Lower lobe of right lung (tissue), 2 donors: ENCODE measurements around the gene GNB1L. TPM values are rescaled to one million over a fixed set of nuclear protein-coding genes. Genes with fewer than 3 reads are reported as not detected.

Experiments
- ATAC-seq, 2 donors: fragments of 200-7000 bp; cut with Tn5 transposase; one replicate each; pipeline ENCODE4 v1.9.1; 2020 to 2022; ENCODE audit warnings: mild to moderate bottlenecking in 2 of 2, moderate library complexity in 2 of 2
- DNase-seq: peaks from one replicate; pipeline ENCODE4 v3.0.0-alpha.2; 2020
- H3K27ac ChIP-seq: fragments of 200-600 bp; one replicate; pipeline ENCODE4 v1.8.0; 2022
- H3K27me3 ChIP-seq: fragments of 200-600 bp; one replicate; pipeline ENCODE4 v1.8.0; 2022; ENCODE audit warnings: low read depth
- H3K36me3 ChIP-seq: fragments of 200-600 bp; one replicate; pipeline ENCODE4 v1.8.0; 2022; ENCODE audit warnings: mild to moderate bottlenecking
- H3K4me1 ChIP-seq: fragments of 200-600 bp; one replicate; pipeline ENCODE4 v1.8.0; 2022
- H3K4me3 ChIP-seq: fragments of 200-600 bp; one replicate; pipeline ENCODE4 v1.8.0; 2022; ENCODE audit warnings: mild to moderate bottlenecking
- H3K9me3 ChIP-seq: fragments of 200-600 bp; one replicate; pipeline ENCODE4 v1.8.0; 2022
- intact Hi-C: fragments of 100-400 bp; cut with DNase I; formaldehyde crosslinking; loops from one replicate; pipeline ENCODE4 v1.11.0; 2022
- total RNA-seq: library from RNA; stranded (reverse); fragmentation: NEBNext Ultra II Directional; extraction: Animal tissue kit (Norgen Biotek cat#: 25700); gene quantifications from one replicate; pipeline ENCODE4 v1.2.1, GENCODE V29; 2021
- TF ChIP-seq, protein P1 (sequence below): fragments of 200-600 bp; IDR thresholded peaks from one replicate; pipeline ENCODE4 v1.8.0; 2022; ENCODE audit warnings: antibody characterized with exemption, mild to moderate bottlenecking
- donor health status: DM: no; HTN: yes; CAD: no; lungs with severe emphysema.

GNB1L gene
- total RNA-seq, 1 donor from 2014 or later: 6.0 TPM

DNA sequence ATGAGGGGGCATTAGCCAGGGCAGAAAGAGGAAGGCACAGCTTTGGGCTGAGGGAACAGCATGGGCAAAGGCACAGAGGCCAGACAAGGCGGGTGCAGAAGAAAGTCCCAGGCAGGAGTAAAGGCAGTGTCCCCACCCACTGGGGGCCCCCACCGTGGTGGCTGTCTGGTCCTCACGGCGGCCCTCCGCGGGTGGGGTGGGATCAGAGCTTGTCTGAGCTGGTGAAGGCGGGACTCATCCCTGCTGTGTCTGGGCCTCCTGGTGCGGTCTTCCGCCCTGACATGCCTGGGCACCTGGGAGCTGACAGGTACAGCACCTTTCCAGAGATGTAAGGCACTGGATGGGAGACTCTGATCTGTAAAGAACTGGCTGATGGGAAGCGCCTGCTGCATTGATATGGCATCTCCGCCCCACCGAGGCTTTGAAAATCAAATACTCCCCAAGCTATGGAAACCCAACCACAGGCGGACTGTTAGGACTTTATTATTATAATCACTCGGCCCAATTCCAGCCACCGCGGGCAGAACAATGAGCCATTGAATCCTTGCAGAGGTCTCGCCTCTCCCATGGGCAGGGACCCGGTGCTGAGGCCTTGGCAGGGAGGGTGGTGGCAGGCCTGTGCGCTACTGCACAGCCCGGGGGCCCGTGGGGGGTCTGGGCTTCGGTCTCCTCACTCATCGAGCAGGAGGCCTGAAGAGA, 14.2 kb upstream of the GNB1L start:
- TF ChIP-seq, protein P1, sequence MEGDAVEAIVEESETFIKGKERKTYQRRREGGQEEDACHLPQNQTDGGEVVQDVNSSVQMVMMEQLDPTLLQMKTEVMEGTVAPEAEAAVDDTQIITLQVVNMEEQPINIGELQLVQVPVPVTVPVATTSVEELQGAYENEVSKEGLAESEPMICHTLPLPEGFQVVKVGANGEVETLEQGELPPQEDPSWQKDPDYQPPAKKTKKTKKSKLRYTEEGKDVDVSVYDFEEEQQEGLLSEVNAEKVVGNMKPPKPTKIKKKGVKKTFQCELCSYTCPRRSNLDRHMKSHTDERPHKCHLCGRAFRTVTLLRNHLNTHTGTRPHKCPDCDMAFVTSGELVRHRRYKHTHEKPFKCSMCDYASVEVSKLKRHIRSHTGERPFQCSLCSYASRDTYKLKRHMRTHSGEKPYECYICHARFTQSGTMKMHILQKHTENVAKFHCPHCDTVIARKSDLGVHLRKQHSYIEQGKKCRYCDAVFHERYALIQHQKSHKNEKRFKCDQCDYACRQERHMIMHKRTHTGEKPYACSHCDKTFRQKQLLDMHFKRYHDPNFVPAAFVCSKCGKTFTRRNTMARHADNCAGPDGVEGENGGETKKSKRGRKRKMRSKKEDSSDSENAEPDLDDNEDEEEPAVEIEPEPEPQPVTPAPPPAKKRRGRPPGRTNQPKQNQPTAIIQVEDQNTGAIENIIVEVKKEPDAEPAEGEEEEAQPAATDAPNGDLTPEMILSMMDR: no peak
- ATAC-seq: no peak
- Histone ChIP-seq H3K9me3 (no peaks in the 10 kb centered on the region), H3K4me3 (no peak overlapping the region), H3K4me1 (peaks cover 9% of the 10 kb centered on the region), H3K36me3 (no peaks in the 10 kb centered on the region), H3K27ac (no peak overlapping the region), H3K27me3 (no peaks in the 10 kb centered on the region)
- intact Hi-C loops: no loop called here
- DNase-seq: peak; percentile 36

DNA sequence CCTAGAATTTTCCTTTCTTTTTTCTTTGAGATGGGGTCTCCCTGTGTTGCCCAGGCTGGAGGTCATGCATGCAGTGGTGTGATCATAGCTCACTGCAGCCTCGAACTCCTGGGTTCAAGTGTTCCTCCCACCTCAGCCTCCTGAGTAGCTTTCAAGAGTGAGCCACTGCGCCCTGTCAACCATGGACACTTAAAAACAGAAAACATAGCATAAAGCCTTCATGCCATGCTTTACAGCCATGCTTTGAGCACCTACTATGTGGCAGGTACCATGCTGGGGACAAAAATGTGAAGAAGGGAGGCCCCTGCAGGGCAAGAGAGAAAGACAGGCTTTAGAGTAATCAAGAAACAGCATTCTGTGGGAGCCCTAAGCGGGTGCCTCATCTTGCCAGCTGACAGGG, 13.7 kb upstream of the GNB1L start:
- Histone ChIP-seq H3K36me3 (no peaks in the 10 kb centered on the region), H3K27ac (no peak overlapping the region), H3K4me3 (no peak overlapping the region), H3K9me3 (no peaks in the 10 kb centered on the region), H3K27me3 (no peaks in the 10 kb centered on the region), H3K4me1 (peaks cover 3% of the 10 kb centered on the region)
- TF ChIP-seq, protein P1: no peak
- DNase-seq (peak; percentile 7), ATAC-seq (no peak)
- intact Hi-C loops: no loop called here

DNA sequence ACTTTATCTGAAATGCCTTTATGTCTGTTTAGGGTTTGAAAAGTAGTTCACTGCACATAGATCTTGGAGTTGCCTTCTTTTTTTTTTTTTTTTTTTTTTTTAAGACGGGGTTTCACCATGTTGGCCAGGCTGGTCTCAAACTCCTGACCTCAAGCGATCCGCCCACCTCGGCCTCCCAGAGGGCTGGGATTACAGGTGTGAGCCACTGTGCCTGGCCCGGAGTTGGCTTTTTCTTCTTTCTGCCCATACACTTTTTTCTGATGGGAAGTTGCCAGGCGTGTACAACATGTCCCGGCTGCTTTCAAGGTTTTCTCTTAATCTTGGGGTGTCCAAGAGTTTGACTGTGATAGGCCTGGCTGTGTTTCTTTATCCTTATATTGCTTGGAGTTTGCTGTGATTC, 12.9 kb upstream of the GNB1L start:
- Histone ChIP-seq H3K9me3 (no peaks in the 10 kb centered on the region), H3K27ac (no peak overlapping the region), H3K4me1 (peaks cover 1% of the 10 kb centered on the region), H3K27me3 (no peaks in the 10 kb centered on the region), H3K4me3 (no peak overlapping the region), H3K36me3 (no peaks in the 10 kb centered on the region)
- intact Hi-C loops: no loop called here
- DNase-seq (peak; percentile 8), ATAC-seq (no peak)
- TF ChIP-seq, protein P1: no peak

DNA sequence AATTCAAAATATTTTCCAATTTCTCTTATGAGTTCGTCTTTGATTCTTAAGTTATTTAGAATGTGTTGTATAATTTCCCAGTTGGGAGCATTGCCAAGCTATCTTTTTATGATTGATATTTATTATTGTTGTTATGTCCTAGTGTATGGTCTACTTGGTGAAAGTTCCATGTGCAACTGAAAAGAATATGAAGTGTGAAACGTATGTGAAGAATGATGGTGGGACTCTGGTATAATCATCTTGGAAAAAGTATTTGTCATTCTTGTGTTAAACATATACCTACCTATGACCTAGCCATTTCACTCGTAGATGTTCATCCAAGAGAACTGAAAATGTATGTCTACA, 12.0 kb upstream of the GNB1L start:
- Histone ChIP-seq H3K27ac (no peak overlapping the region), H3K9me3 (no peaks in the 10 kb centered on the region), H3K36me3 (no peaks in the 10 kb centered on the region), H3K4me3 (no peak overlapping the region), H3K4me1 (no peaks in the 10 kb centered on the region), H3K27me3 (no peaks in the 10 kb centered on the region)
- TF ChIP-seq, protein P1: no peak
- ATAC-seq (no peak), DNase-seq (no peak)
- intact Hi-C loops: no loop called here

DNA sequence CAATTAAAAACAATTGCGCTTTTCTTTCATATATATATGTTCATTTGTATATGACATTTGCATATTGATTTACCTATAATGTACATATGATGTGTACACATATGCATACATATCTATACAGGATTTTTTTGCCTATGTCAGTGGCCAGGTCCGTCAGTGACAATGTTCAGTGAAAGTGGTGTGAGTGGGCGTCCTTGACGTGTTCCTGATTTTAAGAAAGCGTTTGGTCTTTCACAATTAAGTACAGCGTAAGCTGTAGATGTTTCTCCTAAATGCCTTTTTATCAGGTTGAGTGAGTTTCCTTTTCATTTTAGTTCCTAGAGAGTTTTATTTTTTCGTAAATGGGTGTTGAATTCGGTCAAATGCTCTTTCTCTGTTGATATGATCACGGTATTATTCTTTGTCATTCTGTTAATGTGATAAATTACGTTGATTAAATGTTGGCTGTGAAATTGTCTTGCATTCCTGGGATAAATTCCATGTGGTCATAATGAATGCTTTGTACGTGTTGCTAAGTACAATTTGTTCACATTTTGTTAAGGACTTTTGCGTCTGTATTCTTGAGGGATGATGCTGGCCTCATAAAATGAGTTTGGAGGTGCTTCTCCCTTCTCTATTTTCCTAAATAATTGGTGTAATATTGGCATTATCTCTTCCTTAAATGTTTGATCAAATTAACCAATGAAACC, 10.6 kb upstream of the GNB1L start:
- no peaks in the 10 kb centered on the region for H3K9me3 ChIP-seq
- H3K36me3 ChIP-seq: no peaks in the 10 kb centered on the region
- H3K27ac ChIP-seq: no peak overlapping the region
- TF ChIP-seq, protein P1: no peak
- H3K4me1 ChIP-seq: no peaks in the 10 kb centered on the region
- H3K4me3 ChIP-seq: no peak overlapping the region
- intact Hi-C loops: no loop called here
- no peaks in the 10 kb centered on the region for H3K27me3 ChIP-seq
- peak; percentile 39 for DNase-seq
- ATAC-seq: no peak
